GM12878 (cell line): ENCODE results near the gene THADA. TPM values are rescaled to one million over a fixed set of nuclear protein-coding genes. Genes with fewer than 3 reads are reported as not detected.

ENCODE experiments used
- BHLHE40 ChIP-seq, 2 experiments: fragments of 450-650 bp in 1 of 2; IDR thresholded peaks; 2 replicates each; pipeline ENCODE4 v1.6.1; 2011 to 2017; ENCODE audit warnings: low read depth in 2 of 2, borderline replicate concordance in 1 of 2, improper control_type of control experiment in 1 of 2, low read length in 1 of 2, mild to moderate bottlenecking in 1 of 2
- CHD1 ChIP-seq: IDR thresholded peaks from 2 replicates; pipeline ENCODE4 v1.6.1; 2012; ENCODE audit warnings: low read depth, low read length, improper control_type of control experiment
- CHD4 ChIP-seq: fragments of 200-600 bp; sonication (generic); IDR thresholded peaks from 2 replicates; pipeline ENCODE4 v1.6.1; 2016; ENCODE audit warnings: mild to moderate bottlenecking
- FOXM1 ChIP-seq: IDR thresholded peaks from 2 replicates; pipeline ENCODE4 v1.6.1; 2012; ENCODE audit warnings: low read depth, mild to moderate bottlenecking, inconsistent platforms, low read length, moderate library complexity
- MTA2 ChIP-seq: fragments of 450-650 bp; IDR thresholded peaks from 2 replicates; pipeline ENCODE4 v1.6.1; 2016; ENCODE audit warnings: low read depth, mild to moderate bottlenecking, moderate library complexity
- RBBP5 ChIP-seq: fragments of 200-600 bp; sonication (generic); conservative IDR thresholded peaks from 2 replicates; pipeline ENCODE4 v1.6.1; 2016
- SIN3A ChIP-seq: IDR thresholded peaks from 2 replicates; pipeline ENCODE4 v1.6.1; 2012; ENCODE audit warnings: low read depth, low read length, improper control_type of control experiment
- SMC3 ChIP-seq: IDR thresholded peaks from 2 replicates; pipeline ENCODE4 v1.6.1; 2011; ENCODE audit warnings: low read length, improper control_type of control experiment, borderline replicate concordance
- SREBF1 ChIP-seq: IDR thresholded peaks from 2 replicates; pipeline ENCODE4 v1.6.1; 2012; ENCODE audit warnings: mild to moderate bottlenecking, low read length
- SUPT20H ChIP-seq: IDR thresholded peaks from 2 replicates; pipeline ENCODE4 v1.6.1; 2011; ENCODE audit warnings: low read depth, mild to moderate bottlenecking, low read length, moderate library complexity, borderline replicate concordance; ENCODE audit not compliant: control insufficient read depth
- TAF1 ChIP-seq: IDR thresholded peaks from 2 replicates; pipeline ENCODE4 v1.6.1; 2011; ENCODE audit warnings: mild to moderate bottlenecking, low read depth, low read length, borderline replicate concordance
- TBL1XR1 ChIP-seq: IDR thresholded peaks from 2 replicates; pipeline ENCODE4 v1.6.1; 2012; ENCODE audit warnings: low read depth, low read length, improper control_type of control experiment
- ZNF384 ChIP-seq: IDR thresholded peaks from 2 replicates; pipeline ENCODE4 v1.6.1; 2012; ENCODE audit warnings: low read depth, mild to moderate bottlenecking, low read length, improper control_type of control experiment, borderline replicate concordance
- polyA plus RNA-seq, 11 experiments: library from polyadenylated mRNA; depleted of rRNA in 4 of 11; unstranded in 6 of 11; stranded (reverse) in 5 of 11; fragments of >200 nt; fragmentation: Nextera tagmentation in 4 of 11; fragmentation: Illumina TruSeq in 1 of 11; extraction: Ambion mirVana in 4 of 11; extraction: Trizol in 1 of 11; gene quantifications; 1 replicate in 1 of 11; 2 replicates in 10 of 11; pipeline versions ENCODE4 v1.2.1 to v1.2.3, GENCODE V29; 2011 to 2016; ENCODE audit warnings: inconsistent platforms in 2 of 11, missing spikeins in 2 of 11, low read depth in 1 of 11
- total RNA-seq, 4 experiments: library from RNA; depleted of rRNA in 3 of 4; stranded (reverse); fragments of >200 nt in 3 of 4; fragmentation: Illumina TruSeq in 1 of 4; extraction: Trizol in 1 of 4; gene quantifications; 2 replicates each; pipeline versions ENCODE4 v1.2.1 to v1.2.3, GENCODE V29; 2013 to 2021
- TF ChIP-seq, protein P1 (sequence below): IDR thresholded peaks from 2 replicates; pipeline ENCODE4 v1.6.1; 2011; ENCODE audit warnings: low read depth, mild to moderate bottlenecking, low read length, moderate library complexity, borderline replicate concordance; ENCODE audit errors: extremely low read depth
- TF ChIP-seq, protein P2 (sequence below): fragments of 150-350 bp; IDR thresholded peaks from 2 replicates; pipeline ENCODE4 v1.6.1; 2014; ENCODE audit warnings: mild to moderate bottlenecking, low read depth, low read length

THADA gene
- total and polyA plus RNA-seq, 10 of the 15 experiments (the other 5 are each of a cell fraction or from before 2014, with no cell fraction given): 14.6 to 33.2 (median 23.2) TPM

DNA sequence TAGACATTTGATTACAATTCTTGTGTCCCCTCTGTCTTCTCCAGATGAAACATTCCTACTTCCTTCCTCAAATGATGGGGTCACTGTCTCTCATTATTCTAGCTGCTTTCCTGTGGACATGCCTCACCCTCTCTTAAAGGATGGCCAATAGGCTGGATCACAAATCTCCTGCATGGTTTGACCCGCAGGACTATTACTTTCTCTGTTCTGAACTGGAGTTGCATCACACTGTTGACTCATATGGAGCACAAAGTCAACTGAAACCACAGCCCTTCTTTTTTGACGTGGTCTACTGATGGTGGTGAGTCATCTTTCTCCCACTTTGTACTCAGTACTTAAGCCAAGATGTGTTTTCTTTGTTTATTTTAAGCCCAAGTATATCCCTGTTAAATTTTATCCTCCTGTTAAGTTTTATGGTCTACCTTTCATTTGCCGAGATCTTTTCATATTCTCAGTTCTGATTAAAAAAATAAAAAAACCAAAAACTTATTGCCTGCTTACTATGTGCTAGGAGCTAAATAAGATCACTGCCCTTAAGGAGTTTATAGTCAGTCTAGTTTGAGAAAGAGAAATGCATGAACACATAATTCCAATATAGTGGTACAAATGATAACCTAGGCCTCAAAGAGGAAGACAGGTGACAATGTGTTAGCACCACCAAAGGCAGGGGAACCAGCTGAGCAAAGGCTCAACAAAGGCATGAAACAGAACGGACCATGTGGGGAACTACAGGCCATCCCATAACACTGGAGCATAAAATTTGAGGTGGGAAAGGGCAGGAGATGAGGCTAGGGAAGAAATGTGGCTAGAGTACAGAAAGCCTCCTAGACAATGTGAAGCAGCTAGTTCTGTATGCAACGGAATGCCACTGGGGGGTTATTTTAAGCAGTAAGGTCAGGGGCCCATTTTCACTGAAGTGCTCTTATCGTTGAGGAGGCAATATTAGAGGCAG is 301.8 kb downstream of the THADA start (continued):
- TF ChIP-seq TAF1 (no peak), MTA2 (peak; percentile 88), SMC3 (no peak), SREBF1 (no peak), FOXM1 (peak; percentile 95), BHLHE40 (IDR thresholded peaks at IDR 0.05; ENCODE audit: borderline replicate concordance in 1 of 2, low read depth in 2 of 2, low read length in 1 of 2) (peak; percentile 45 to 48; a peak in 2 of 4 replicates), SUPT20H (no peak), CHD4 (no peak), RBBP5 (no peak), CHD1 (no peak), SIN3A (no peak), ZNF384 (no peak), TBL1XR1 (no peak)
- TF ChIP-seq, protein P1, sequence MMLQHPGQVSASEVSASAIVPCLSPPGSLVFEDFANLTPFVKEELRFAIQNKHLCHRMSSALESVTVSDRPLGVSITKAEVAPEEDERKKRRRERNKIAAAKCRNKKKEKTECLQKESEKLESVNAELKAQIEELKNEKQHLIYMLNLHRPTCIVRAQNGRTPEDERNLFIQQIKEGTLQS: peak; percentile 49; the same call in 1 of the 2 replicates
- TF ChIP-seq, protein P2, sequence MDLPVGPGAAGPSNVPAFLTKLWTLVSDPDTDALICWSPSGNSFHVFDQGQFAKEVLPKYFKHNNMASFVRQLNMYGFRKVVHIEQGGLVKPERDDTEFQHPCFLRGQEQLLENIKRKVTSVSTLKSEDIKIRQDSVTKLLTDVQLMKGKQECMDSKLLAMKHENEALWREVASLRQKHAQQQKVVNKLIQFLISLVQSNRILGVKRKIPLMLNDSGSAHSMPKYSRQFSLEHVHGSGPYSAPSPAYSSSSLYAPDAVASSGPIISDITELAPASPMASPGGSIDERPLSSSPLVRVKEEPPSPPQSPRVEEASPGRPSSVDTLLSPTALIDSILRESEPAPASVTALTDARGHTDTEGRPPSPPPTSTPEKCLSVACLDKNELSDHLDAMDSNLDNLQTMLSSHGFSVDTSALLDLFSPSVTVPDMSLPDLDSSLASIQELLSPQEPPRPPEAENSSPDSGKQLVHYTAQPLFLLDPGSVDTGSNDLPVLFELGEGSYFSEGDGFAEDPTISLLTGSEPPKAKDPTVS: no peak
